Stimulated activated CD4-positive, alpha-beta T cell treated with anti-CD3 and anti-CD28 coated beads, Interleukin-15, amount 100 ng/mL, for 48 hours (primary cell): ENCODE results near the gene FARP1.

ENCODE experiments used
- DNase-seq, 2 donors: peaks; one replicate each; pipeline ENCODE4 v3.0.0-alpha.2; 2020; ENCODE audit warnings: low read depth in 2 of 2

FARP1 gene

GRCh38 chr13:98308086-98308911 lies 165.4 kb downstream of the FARP1 start:
- no peak for DNase-seq

- DNase-seq = no peak
Observed at GRCh38 chr13:98309569-98310335, 166.9 kb downstream of the FARP1 start.

DNA sequence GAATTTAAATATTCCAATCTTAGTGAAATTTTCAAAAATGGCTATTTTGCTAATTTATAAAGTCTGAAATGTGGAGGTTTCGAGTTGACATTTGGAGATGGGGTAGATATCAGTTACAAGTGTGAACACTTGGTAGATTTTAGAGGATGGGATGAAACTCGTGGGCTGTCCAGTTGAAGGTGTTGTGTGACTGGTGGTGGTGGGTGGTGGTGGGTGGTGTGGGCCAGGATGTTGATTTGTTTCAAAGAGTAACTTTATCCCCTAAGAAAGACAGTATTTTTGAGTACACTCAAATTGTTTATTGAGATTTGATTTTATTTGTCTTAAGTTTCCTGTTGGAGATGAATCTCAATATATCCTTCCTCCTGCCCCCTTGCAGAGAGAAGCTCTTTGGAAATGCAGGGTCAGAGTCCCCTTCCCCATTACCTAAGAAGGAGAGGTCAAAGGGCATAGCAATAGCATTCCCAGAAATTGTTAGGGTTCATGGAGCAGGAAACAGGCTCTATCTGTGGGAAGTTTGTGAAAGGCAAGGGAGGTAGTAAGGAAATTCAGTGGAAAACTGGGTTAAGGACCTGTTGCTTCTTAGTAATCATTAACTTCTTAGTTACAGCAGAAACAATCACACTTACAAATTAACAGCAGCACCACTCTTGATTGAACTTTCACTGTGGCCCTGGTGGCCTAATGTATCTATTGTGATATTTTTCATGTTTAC lies 167.7 kb downstream of the FARP1 start:
- DNase-seq = no peak

DNA sequence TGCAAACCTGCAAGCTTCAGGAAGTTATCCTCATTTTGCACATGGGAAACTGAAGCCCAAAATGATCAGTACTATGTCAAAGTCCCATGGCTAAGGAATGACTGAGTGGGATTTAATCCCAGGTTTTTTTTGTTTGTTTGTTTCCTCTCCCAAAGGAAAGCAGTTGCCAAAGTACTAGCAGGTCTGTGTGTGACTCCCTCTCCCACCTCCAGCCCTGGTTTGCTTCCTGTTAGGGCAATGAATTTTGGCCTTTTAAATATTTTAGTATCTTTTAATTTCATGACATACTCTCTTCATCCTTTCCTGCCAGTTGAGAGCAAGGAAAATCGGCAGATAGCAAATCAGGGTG lies 168.3 kb downstream of the FARP1 start:
- no peak for DNase-seq

GRCh38 chr13:98312606-98313005 lies 169.7 kb downstream of the FARP1 start:
- DNase-seq = no peak

GRCh38 chr13:98313023-98313921 lies 170.4 kb downstream of the FARP1 start:
- DNase-seq = no peak

DNA sequence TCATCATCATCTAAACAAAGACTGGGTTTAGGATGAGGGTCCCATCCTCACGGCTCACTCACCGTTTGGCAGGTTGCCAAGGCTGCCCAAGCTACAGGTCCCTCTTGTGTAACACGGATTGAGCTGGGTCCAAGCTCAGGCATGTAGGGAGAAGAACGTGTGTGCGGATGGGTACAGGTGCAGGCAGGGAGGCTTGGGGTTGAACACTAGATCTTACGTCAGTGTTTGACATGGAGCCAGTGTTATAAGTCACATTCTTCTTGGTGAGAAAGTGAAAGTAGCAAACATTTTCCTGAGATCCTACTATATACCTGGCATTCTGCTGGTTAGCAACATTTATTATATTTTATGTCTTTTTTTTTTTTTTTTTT lies 171.0 kb downstream of the FARP1 start:
- DNase-seq = no peak

DNA sequence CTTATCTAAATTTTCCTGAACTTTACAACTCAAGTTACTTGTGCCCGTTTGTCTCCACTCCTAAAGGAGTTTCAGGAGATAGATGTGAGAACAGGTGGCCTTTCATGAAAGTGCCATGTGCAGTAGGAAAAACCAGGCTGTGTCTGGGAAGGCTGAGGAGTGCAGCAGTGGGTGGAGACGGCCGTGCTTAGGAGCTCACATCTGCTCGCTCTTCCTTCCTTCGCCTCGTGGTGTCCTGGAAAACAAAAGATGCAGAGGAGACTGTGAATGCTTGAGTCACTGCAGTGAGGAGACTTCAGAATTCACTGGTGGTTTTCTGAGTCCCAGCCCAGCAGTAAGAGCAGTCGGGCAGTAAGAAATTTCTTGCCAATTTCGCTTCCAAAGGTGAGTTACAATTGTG lies 172.6 kb downstream of the FARP1 start:
- DNase-seq = no peak

DNA sequence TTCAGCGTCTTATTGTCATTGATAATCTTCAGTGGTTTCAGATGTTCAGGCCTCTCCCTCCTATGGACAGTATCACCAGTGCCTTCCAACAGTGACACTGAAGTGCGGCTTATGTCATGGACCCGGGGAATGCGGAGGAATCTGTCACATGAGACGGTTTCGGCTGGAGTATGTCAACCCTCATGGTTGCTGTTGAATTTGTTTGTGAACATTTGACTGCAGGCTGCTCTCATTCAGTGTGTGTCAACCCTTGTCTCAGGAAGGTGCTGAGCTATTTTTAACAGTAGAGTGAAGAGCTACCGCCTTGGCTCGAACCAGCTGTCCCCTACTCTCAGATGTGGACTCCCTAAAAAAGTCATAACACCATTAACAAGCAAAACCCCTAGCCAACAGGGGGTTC lies 173.0 kb downstream of the FARP1 start:
- DNase-seq = no peak

GRCh38 chr13:98317573-98318171 lies 174.8 kb downstream of the FARP1 start:
- DNase-seq = no peak

DNA sequence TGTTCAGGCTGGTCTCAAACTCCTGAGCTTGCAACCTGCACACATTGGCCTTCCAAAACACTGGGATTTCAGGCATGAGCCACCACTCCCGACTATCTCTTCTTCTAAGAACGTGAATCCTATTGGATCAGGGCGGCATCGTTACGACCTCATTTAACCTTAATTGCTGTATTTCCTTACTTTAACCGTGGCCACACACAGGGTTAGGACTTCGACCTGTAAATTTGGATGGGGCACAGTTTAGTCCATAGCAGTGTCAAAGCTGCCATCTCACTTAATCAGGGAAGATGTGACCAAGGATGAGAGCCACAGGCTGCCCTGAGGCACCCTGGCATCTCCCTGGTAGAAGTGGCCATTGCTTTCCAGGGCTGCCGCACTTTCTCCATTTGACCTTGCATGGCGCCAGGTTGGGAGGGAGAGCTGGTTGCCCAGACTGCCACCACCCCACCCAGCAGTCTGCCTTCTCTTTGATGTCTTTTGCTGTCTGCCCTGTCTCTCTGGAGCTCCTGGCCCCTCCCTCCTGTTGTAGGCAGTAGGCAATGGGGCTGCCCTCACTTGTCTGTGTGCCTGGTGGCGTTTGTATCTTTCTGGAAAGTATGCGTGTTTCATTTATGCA lies 175.5 kb downstream of the FARP1 start:
- no peak for DNase-seq

DNA sequence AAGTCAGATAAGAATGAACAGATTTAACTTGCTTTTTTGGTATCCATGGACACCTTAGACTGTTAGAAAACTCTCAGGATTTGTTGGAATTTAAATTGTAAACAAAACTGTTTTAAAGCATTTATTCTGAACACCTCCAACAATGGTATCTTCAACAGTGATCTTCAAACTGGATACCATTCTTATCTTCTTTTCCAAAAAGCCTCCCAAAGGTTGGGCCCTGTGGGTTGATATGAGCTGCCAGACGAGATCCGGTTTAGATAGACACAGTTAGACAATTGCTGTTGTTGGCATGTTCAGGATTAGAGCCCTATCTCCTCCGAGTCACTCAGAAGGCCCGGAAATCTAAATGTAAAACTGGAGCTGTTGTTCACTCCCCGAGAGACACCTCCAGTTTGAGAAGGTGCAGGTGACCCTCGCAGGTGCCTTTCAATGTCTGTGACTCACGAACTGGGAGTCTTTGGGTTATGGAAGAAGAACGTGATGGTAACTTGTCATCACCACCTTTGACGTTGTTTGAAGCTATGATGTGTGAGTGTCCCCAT lies 177.7 kb downstream of the FARP1 start:
- DNase-seq = no peak

DNA sequence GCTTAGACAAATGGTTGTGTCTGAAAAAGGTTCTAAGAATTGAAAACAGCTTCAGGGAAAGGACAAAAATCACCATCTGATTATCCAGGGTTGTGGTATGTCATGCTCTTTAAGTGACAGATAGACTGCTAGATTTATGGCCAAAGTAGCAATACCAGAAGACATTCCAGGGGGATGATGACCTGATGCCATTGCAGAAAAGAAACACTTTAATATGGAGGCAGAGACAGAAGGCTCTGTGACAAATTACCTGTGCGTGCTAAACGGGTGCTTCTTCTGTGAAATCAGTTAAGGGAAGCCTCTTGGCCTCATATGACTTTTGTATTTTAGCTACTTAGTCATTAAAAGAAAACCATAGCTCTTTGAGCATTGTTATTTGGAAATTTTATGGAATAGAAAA lies 178.5 kb downstream of the FARP1 start:
- DNase-seq = no peak

- no peak for DNase-seq
Observed at GRCh38 chr13:98322091-98322718, 179.3 kb downstream of the FARP1 start.

DNA sequence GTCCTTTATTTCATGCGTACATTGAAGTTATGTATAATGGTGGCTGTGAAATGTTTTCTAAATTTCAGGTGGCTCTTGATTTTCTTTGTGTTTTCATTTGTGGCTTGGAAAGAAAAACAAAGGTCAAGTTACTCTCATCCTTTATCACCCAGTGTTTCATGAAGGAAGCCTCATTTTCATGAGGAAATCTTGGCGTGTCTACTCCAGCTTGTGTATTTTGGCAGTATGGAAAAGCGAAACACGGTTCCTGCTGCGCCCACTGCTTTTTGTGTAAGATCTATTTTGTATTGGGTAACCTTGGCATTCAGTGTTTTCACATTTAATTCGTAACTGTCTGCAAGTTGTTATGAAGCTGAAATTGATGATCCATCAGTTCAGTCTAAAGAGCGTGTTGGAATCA lies 181.2 kb downstream of the FARP1 start:
- DNase-seq = no peak

- DNase-seq = no peak
Observed at GRCh38 chr13:98325724-98326123, 182.8 kb downstream of the FARP1 start.

- DNase-seq = no peak
Observed at GRCh38 chr13:98326291-98326690, 183.4 kb downstream of the FARP1 start.

DNA sequence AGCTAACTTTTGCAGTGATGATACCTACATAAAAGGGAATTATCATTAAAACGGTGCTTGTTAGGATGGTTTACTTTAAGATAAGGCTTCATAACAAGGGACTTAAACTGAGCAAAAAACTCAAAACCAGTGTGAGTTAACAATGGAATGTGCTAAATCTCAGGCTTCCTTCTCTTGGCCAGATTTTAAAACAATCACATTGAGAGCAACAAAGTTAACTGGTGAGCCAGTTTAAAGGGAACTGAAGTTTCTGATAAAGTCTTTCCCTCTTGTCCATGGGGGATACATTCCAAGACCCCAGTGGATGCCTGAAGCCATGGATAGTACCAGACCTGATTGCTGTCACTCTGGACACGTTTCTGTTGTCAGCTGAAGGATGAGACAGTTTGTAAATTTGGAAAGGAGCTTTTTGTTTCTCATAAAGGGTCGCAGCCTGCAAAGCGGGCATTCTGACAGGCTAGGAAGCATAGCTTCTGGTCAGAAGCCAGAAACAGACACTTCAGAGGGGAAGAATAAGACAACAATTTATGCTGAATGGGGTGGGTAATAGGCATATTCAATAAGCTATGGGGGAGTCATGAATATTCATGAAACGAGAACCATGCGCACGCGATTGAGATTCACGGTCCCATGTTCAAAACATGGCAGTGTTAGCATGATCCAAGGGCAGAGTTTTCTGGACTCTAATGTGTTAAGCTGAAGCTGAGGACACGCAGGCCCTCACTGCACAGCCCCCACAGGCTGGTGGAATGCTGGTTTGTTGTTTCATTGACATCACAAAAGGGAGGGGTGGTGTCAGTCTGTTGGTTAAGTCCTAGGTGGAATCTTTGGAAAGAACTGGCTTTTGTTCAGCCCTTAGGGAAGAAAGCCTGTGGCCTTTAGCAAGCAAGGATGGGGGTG lies 184.7 kb downstream of the FARP1 start:
- no peak for DNase-seq

DNA sequence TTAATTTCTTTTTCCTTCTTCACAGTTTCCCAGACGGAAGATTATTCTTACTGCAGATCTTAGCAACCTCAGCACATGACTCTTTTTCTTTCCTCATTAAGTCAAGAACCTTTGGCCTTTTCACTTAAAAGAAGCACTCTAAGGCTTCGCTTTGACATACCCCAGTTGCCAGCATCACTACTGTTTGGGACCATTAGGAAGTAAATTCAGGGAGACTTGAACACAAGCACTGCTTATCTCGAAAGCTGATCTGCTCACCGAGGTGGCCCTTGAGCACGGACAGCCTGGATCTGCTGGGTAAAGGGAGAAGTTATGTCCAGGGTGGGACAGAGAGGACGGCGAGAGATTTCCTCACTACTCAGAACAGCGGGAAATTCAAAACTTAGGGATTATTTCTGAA lies 185.6 kb downstream of the FARP1 start:
- no peak for DNase-seq
